Stimulated activated CD8-positive, alpha-beta memory T cell treated with anti-CD3 and anti-CD28 coated beads, Interleukin-7, amount 100 ng/mL, for 4 hours (primary cell): Measurements from ENCODE around the gene C1orf21.

Experiments used
- DNase-seq, 2 donors: peaks; one replicate each; pipeline ENCODE4 v3.0.0-alpha.2; 2020; ENCODE audit warnings: low read depth in 2 of 2

The C1orf21 gene

DNA sequence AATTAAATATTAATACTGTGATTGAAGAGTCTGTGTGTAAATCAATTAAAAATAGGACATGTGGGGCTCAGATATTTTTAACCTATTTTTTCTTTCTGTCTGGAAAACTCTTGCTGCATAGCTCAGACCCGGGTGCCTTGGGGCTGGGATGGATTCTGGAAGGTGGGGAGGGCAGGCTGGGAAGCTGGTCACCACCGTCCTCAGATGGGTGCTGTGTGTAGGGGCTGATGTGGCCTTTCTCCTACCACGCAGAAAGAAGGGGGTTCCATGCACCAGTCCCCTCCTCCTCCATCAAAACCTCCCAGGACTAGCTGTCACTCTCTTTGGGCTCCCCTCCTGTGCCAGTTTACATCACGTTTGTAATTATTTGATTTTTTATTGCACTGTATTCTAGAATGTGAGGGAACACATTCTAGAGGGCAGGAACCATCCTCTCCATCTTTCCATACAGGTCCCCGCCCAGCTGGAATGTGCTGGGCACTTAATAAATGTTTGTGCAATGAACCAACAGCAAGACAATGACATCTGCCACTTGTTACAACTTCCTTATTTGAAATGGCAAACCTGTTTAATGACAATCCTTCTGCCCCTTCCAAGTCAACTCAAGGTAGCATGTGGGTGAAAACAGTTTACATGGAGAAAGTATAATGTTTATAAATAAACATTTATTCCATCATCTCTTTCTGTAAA is 263.5 kb downstream of the C1orf21 start:
- DNase-seq: no peak

DNA sequence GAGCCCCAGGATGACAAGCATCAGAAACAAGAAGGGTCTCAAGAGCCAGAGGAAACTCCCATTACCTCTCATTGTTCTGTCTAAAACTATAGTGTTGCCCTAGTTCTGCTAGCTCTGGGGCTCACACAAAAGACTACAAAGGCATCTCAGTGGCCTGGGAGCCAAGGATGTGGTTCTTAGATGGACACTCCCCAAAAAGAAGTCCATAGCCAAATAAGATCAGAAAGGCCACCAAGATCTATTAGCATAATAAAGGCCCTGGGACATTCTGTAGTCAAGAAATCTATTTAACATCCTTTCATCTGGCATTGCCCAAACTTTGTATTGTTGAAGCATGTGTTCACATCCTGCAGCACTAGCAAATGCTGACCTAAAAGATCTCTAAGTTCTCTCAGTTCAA is 268.4 kb downstream of the C1orf21 start:
- no peak for DNase-seq

DNA sequence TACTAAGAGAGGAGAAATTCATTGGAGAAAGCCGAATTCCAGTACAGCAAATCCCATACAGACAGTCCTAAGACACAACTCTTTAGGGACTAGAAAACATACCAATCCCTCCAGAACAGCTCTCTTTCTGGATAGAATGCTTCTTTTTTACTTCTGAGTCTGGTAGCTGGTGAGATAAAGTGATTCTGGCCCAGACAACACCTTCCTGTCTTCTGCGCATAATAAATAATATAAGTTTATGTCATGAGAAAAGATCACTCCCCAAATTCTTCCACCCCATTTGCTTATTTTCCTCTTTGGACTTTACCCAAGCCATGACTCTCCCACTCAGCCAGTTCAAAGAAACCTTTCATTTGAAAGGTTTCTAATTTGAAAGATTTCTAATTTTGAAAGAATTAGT is 269.4 kb downstream of the C1orf21 start:
- no peak for DNase-seq

DNA sequence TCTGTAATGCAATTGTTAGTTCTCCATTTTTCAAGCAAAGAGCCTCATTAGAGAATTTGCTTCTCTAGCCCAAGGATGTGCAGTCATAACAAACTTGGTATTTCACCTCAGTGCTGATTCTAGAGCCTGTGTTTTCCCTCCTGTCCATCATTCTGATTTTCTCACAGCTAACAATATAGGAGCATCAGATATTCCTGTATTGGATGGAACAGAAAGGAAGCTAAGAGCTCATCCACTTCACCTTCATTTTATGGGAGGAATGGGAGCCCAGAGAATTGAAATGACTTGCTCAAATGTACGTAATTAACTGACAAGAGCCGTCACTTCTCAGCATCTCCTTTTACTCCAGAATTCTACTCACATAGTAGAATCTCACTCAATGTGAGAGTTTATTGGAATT is 271.2 kb downstream of the C1orf21 start:
- DNase-seq: no peak

DNA sequence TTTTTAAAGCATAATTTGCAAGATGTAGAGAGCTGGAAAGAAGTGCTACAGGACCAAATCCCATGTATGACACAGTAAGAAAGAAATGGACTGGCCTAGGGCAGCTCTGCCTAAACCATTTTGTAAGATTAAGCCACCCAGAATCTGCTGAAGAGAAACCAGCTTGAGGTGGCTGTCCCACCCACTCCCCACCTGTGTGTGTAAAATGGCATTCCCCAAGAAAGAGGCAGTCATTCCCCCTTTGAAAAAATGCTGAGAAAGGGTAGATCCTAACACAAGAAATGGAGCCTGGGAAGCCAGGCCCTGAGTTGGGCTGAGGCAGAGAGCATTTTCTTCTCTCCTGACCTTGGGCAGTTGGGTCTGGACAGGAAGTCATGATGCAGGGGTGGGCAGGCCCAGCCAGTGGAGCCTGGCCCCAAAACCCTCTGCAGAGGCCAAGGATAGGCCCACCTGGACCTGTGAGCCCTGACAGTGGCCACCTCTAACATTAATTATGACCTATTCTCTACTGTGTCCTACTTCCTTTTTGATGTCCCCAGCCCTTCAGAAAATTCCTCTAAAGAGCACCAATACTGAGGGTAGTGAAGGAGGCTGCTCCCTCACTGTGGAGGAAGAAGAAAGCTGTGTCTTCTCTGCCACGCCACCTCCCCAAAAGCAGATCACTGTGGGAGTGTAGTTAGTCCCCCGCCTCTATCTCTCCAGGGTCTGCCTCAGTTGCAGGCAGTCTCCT is 273.8 kb downstream of the C1orf21 start:
- DNase-seq: no peak

DNA sequence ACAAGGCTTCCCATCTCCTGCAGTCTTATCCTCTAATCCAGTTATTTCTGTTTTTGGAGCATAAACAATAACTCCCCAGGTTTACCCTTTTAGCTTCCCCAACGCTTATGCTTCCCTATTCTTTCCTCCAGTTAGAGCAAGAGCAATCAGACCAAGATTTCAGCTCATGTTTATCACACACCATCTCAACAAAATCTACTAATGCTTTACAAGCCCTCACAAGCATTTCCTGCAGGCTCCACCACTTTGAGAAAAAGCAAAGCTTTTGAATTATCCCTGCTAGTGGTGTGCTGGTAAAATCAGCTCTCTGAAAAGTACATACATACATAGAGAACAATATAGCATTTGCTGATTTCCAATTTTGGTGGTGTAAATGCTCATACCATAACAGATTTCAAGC is 275.0 kb downstream of the C1orf21 start:
- no peak for DNase-seq

DNA sequence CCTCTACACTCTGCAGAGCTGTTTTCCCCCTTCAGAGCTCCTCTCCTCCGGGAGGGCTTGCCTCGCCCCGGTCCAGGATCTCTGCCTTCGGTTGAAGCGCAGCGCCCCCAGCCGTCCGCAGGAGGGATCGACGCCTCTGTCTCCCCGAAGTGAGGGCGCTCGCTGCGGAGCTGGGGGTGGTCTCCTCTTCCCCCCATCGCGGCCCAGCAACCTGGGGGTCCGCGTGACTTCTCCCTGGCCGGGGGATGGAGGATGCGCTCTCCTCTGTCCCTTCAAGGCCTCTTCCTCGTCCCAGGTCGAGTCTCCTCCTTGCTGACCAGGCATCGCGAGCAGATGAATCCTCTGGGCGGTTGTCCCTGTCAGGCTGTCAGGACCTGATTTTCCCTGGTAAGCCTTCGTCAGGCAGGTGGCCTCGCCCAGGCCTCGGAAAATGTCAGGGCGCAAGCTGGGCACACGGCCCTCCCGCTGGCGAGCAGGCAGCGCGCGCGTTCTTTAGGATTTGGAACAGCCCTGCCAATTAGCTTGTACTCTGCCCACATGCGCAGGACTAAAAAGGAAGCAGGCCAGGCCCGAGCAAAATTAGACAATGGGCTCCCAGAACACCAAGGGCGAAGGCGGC is 277.3 kb downstream of the C1orf21 start:
- DNase-seq: no peak

DNA sequence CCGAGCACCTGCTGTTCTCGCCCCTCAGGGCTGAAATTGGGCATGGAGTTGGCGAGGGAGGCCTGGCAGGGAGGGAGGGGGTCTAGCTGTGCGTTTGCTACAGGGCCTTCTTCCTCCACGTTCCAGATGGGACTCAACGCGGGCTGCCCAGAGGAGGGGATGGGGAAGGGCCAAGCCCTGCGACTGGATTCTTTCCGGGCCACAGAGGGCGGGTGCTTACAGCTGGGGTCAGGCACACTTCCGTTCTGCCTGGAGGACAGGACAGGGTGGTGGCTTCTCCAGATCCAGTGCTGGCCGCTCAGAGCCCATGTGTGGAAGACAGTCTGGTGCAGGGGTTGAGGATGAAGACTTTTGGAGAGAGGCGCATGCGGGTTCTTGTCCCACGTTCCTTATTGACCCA is 277.8 kb downstream of the C1orf21 start:
- no peak for DNase-seq

DNA sequence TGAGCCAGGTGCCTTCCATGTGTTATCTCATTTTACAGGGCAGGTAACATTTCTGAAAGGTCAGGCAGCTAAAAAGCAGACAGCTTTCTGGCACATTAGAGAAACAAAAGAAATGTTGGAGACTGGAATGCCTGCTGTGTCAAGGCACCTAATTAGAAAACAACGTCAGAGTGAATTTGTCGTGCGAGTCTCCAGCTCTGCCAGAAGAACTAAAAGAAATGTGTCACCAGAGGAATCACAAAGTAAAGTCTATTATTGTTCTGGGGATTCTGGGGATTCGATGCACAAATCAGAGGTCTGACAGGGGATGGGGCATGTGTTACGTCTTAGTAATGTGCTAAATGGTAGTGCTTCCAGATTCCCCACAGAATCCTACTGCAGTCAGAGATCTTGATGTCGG is 278.5 kb downstream of the C1orf21 start:
- no peak for DNase-seq

DNA sequence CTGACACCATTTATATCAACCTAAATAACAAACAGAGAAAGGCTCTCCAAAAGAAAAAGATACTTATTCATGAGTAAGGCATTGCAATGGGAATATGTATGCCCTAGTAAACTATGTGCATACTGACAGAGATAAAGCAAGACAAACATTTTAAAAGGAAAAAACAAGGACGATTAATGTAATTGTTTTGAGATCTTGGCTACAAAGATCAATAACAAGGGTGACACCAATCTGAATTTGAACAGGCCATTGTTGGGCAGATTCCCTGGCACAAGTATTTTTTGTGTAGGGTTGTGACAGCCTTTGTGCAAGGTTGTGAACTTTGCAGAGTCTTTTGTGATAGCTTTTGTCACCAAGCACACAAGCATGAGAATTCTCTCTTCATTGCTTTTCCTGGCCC is 282.6 kb downstream of the C1orf21 start:
- DNase-seq: no peak

DNA sequence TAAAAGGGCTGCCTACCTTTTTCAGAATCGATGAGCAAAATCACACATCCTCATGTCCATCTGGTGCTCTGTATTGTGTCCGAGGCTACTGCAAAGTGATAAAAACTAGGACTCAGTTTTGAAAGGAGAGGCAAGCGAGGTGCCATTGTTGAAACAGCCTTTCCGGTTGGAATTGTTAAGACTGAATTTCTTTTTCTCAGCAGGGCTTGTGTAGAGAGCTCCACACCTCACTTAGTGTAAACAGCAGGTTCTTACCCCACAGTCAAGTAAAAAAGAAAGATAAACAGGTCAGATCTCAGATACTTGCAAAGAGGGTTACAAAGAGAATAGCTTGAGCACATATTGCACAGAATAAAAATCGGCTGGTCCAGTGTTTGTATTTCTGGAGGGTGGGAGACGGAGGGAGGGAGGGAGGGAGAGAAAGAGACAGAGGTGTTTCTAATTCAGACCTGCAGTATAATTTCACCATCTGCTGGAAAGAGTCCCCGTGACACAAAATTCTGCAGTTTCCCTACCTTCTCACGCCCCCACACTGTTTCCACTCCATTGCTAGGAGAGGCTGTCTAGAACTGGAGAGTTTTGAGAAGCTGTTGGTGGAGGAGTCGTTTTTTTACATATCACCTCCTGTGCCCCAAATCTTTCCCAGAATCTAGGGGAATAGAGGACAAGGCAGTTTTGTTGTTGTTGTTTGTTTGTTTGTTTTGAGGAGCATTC is 285.3 kb downstream of the C1orf21 start:
- DNase-seq: no peak

DNA sequence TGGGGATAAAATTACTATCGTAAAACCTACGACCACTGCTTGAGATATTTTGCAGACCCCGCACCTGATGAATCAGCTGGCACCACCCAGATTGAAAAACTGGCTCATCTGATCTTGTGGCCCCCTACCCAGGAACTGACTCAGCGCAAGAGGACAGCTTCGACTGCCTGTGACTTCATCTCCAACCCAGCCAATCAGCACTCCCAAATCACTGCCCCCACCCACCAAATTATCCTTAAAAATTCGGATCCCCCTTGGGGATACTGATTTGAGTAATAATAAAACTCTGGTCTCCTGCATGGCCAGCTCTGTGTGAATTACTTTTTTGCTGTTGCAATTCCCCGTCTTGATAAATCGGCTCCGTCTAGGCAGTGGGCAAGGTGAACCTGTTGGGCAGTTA is 286.5 kb downstream of the C1orf21 start:
- DNase-seq: no peak

DNA sequence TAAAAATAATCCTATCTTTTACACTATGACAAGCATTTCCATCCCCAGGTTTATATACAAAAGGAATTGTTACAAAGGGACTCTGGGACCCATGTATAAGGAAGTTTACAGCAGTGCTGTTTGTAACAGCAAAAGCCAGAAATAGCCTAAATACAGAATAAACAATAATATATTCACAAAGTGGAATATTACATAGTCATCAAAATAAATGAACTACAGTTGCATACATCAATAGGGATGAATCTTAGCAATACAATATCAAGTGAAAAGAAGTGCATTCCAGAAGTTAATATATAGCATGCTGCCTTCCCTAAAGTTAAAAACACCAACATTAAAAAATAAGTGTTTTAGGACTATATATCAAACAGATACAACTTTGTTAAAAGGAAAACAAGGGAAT is 290.5 kb downstream of the C1orf21 start:
- DNase-seq: no peak
